ENCODE measurements around the gene MGAT5. TPM values are rescaled to one million over a fixed set of nuclear protein-coding genes. Genes with fewer than 3 reads are reported as not detected.

MGAT5 gene
- total RNA-seq, 1 experiment from 2014 or later: 22.1 TPM

- DNase-seq: no peak
- Histone ChIP-seq H3K9me3 (no peaks in the 10 kb centered on the region), H3K4me1 (no peaks in the 10 kb centered on the region), H3K36me3 (ENCODE audit: control insufficient read depth, insufficient read depth, low read length) (no peaks in the 10 kb centered on the region; the same call in 1 of the 2 replicates), H3K4me3 (ENCODE audit: low read depth, low read length) (no peak overlapping the region), H3K27me3 (replicated peaks; ENCODE audit: control insufficient read depth, insufficient read depth, low read length) (no peaks in the 10 kb centered on the region)
- intact Hi-C loops (cut with micrococcal nuclease; ENCODE audit: unreplicated experiment): no loop called here
- BruUV-seq (replicated peaks): no TSS peak
- H3K4me3 Mint-ChIP-seq (ENCODE audit: unreplicated experiment): no peak overlapping the region
- no peaks in the 10 kb centered on the region for H3K27me3 Mint-ChIP-seq (ENCODE audit: insufficient read depth, unreplicated experiment)
- H3K36me3 Mint-ChIP-seq (ENCODE audit: insufficient read depth, unreplicated experiment): peaks cover 5% of the 10 kb centered on the region
- H3K4me1 Mint-ChIP-seq (ENCODE audit: low read depth, unreplicated experiment): no peaks in the 10 kb centered on the region
- no peak overlapping the region for H3K27ac Mint-ChIP-seq (ENCODE audit: unreplicated experiment)
- POLR2A ChIA-PET: no interaction called here
- no peak for TF ChIP-seq CTCF (IDR thresholded peaks at IDR 0.05; ENCODE audit: insufficient read depth in 1 of 2, low read depth in 1 of 2, low read length in 1 of 2, severe bottlenecking in 1 of 2, unreplicated experiment in 1 of 2)
- no peaks in the 10 kb centered on the region for H3K9me3 Mint-ChIP-seq (ENCODE audit: unreplicated experiment)
- CTCF ChIA-PET: no interaction called here
Measured at GRCh38 chr2:134341476-134341875, 87.6 kb downstream of the MGAT5 start.

GRCh38 chr2:134344954-134345697 is 91.3 kb downstream of the MGAT5 start:
- H3K4me1 Mint-ChIP-seq (ENCODE audit: low read depth, unreplicated experiment): no peaks in the 10 kb centered on the region
- H3K9me3 Mint-ChIP-seq (ENCODE audit: unreplicated experiment): no peaks in the 10 kb centered on the region
- POLR2A ChIA-PET: no interaction called here
- no peak overlapping the region for H3K4me3 Mint-ChIP-seq (ENCODE audit: unreplicated experiment)
- intact Hi-C loops (cut with micrococcal nuclease; ENCODE audit: unreplicated experiment): no loop called here
- no peak for DNase-seq
- Histone ChIP-seq H3K36me3 (ENCODE audit: control insufficient read depth, insufficient read depth, low read length) (no peaks in the 10 kb centered on the region; the same call in 1 of the 2 replicates), H3K9me3 (no peaks in the 10 kb centered on the region), H3K4me3 (ENCODE audit: low read depth, low read length) (no peak overlapping the region), H3K4me1 (no peaks in the 10 kb centered on the region), H3K27me3 (replicated peaks; ENCODE audit: control insufficient read depth, insufficient read depth, low read length) (no peaks in the 10 kb centered on the region)
- no peaks in the 10 kb centered on the region for H3K27me3 Mint-ChIP-seq (ENCODE audit: insufficient read depth, unreplicated experiment)
- no TSS peak for BruUV-seq (replicated peaks)
- H3K27ac Mint-ChIP-seq (ENCODE audit: unreplicated experiment): no peak overlapping the region
- no peak for TF ChIP-seq CTCF (IDR thresholded peaks at IDR 0.05; ENCODE audit: insufficient read depth in 1 of 2, low read depth in 1 of 2, low read length in 1 of 2, severe bottlenecking in 1 of 2, unreplicated experiment in 1 of 2)
- no peaks in the 10 kb centered on the region for H3K36me3 Mint-ChIP-seq (ENCODE audit: insufficient read depth, unreplicated experiment)
- CTCF ChIA-PET: no interaction called here

DNA sequence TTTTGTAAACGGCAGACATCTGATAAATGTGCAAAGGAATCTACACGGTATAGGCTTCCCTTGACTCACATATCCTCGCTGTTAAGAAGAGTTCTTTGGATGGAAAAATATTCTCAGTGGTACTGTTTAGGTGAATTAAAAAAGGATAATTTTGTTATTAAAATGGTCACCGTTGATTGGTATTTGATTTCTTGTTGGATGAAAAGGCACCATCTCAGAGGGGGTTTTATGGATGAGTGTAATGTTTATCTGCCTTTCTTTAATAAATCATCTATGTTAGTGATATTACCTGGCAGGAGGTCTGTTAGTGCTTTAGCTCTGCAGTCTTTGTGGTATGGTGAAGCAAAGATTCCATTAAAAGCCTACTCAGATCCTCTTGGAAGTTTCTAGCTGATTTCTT is 92.3 kb downstream of the MGAT5 start:
- ChIA-PET POLR2A (no interaction called here), CTCF (no interaction called here)
- H3K9me3 ChIP-seq: no peaks in the 10 kb centered on the region
- H3K4me1 ChIP-seq: no peaks in the 10 kb centered on the region
- Mint-ChIP-seq H3K27ac (ENCODE audit: unreplicated experiment) (no peak overlapping the region), H3K4me1 (ENCODE audit: low read depth, unreplicated experiment) (no peaks in the 10 kb centered on the region), H3K4me3 (ENCODE audit: unreplicated experiment) (no peak overlapping the region), H3K27me3 (ENCODE audit: insufficient read depth, unreplicated experiment) (no peaks in the 10 kb centered on the region), H3K36me3 (ENCODE audit: insufficient read depth, unreplicated experiment) (no peaks in the 10 kb centered on the region), H3K9me3 (ENCODE audit: unreplicated experiment) (no peaks in the 10 kb centered on the region)
- no peaks in the 10 kb centered on the region; the same call in 1 of the 2 replicates for H3K36me3 ChIP-seq (ENCODE audit: control insufficient read depth, insufficient read depth, low read length)
- no TSS peak for BruUV-seq (replicated peaks)
- intact Hi-C loops (cut with micrococcal nuclease; ENCODE audit: unreplicated experiment): no loop called here
- H3K4me3 ChIP-seq (ENCODE audit: low read depth, low read length): no peak overlapping the region
- H3K27me3 ChIP-seq (replicated peaks; ENCODE audit: control insufficient read depth, insufficient read depth, low read length): no peaks in the 10 kb centered on the region
- DNase-seq: no peak
- TF ChIP-seq CTCF (IDR thresholded peaks at IDR 0.05; ENCODE audit: insufficient read depth in 1 of 2, low read depth in 1 of 2, low read length in 1 of 2, severe bottlenecking in 1 of 2, unreplicated experiment in 1 of 2): no peak

All from Caco-2 (cell line).